ENCODE measurements around the gene DGKD.

DGKD gene

GRCh38 chr2:233424154-233424951, 70.1 kb downstream of the DGKD start:
- Histone ChIP-seq H3K9me3 (ENCODE audit: insufficient read depth, low read length) (peaks cover 16% of the 10 kb centered on the region), H3K27me3 (ENCODE audit: insufficient read depth, insufficient read length) (no peaks in the 10 kb centered on the region), H3K36me3 (ENCODE audit: insufficient read depth, insufficient read length, low read length) (no peaks in the 10 kb centered on the region), H3K4me3 (ENCODE audit: insufficient read length, low read depth) (no peak overlapping the region), H3K4me1 (ENCODE audit: insufficient read depth, insufficient read length) (peaks cover 2% of the 10 kb centered on the region), H3K9ac (ENCODE audit: insufficient read length, low read depth) (no peak overlapping the region)
- DNase-seq (ENCODE audit: low read depth, low spot score) = no peak
- TF ChIP-seq ZNF274 (IDR thresholded peaks at IDR 0.05; ENCODE audit: low read depth, low read length) (no peak), YY1 (IDR thresholded peaks at IDR 0.05; ENCODE audit: insufficient read depth, insufficient read length) (no peak), SUZ12 (IDR thresholded peaks at IDR 0.05; ENCODE audit: extremely low read depth, insufficient read depth, insufficient read length) (no peak)

DNA sequence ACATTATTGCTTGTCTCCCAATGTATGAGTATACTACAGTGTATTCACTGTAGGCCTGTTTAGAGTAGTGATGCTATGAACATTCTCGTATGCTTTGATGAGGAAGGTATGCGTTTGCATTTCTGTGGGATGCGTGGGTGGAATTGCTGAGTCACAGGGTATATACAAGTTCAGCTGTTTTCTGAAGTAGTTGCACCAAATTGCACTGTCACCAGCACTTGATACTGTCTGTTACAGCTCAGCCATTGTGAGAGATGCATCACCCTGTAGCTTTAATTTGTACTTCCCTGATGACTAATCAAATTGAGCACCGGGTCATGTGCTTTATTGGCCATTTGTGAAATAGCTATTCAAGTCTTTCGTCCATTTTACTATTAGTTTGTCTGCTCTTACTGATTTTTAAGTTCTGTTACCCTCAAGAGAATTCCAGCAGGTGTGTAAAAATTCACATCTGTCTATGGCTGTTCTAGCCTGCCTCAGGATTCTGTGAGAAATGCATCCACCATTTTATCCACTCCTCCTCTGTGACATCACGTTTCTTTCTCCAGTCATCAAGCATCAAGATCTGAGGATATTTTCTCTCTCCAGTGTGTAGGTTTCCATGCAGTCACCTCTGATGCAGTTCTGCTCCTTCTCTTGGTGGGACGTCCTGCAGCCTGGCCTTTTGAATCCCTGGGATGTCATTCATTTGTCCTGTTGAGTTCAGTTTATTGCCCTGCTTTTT, 72.5 kb downstream of the DGKD start:
- no peak for DNase-seq (ENCODE audit: low read depth, low spot score)
- TF ChIP-seq SUZ12 (IDR thresholded peaks at IDR 0.05; ENCODE audit: extremely low read depth, insufficient read depth, insufficient read length) (no peak), YY1 (IDR thresholded peaks at IDR 0.05; ENCODE audit: insufficient read depth, insufficient read length) (no peak), ZNF274 (IDR thresholded peaks at IDR 0.05; ENCODE audit: low read depth, low read length) (no peak)

DNA sequence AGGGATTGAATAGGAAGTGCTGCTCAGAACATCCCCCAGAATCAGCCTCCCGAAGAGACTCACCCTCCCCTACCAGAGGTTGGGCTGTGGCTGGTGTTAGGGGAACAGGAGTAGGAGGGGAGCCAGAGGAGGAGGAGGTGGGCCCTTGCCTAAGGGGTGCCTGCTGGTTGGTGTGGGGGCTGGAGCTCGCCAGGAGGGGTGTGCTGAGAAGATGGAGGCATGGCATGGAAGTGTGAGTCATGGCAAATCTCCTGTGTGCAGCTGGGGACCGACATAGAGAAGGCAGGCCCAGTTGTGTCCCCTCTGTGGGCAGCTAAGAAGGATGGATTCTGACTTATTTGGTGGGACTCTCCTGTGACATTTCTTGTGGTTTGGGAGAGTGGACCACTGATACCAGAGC, 73.7 kb downstream of the DGKD start:
- Histone ChIP-seq H3K36me3 (ENCODE audit: insufficient read depth, insufficient read length, low read length) (no peaks in the 10 kb centered on the region), H3K4me1 (ENCODE audit: insufficient read depth, insufficient read length) (no peaks in the 10 kb centered on the region), H3K27me3 (ENCODE audit: insufficient read depth, insufficient read length) (no peaks in the 10 kb centered on the region), H3K9me3 (ENCODE audit: insufficient read depth, low read length) (peaks cover 16% of the 10 kb centered on the region), H3K9ac (ENCODE audit: insufficient read length, low read depth) (no peak overlapping the region), H3K4me3 (ENCODE audit: insufficient read length, low read depth) (no peak overlapping the region)
- no peak for DNase-seq (ENCODE audit: low read depth, low spot score)
- TF ChIP-seq SUZ12 (IDR thresholded peaks at IDR 0.05; ENCODE audit: extremely low read depth, insufficient read depth, insufficient read length) (no peak), ZNF274 (IDR thresholded peaks at IDR 0.05; ENCODE audit: low read depth, low read length) (no peak), YY1 (IDR thresholded peaks at IDR 0.05; ENCODE audit: insufficient read depth, insufficient read length) (no peak)

More for the DNA sequence above, 72.5 kb downstream of the DGKD start:
- Histone ChIP-seq H3K9me3 (ENCODE audit: insufficient read depth, low read length) (peaks cover 16% of the 10 kb centered on the region), H3K27me3 (ENCODE audit: insufficient read depth, insufficient read length) (no peaks in the 10 kb centered on the region), H3K4me3 (ENCODE audit: insufficient read length, low read depth) (no peak overlapping the region), H3K4me1 (ENCODE audit: insufficient read depth, insufficient read length) (peaks cover 2% of the 10 kb centered on the region), H3K36me3 (ENCODE audit: insufficient read depth, insufficient read length, low read length) (no peaks in the 10 kb centered on the region), H3K9ac (ENCODE audit: insufficient read length, low read depth) (no peak overlapping the region)

DNA sequence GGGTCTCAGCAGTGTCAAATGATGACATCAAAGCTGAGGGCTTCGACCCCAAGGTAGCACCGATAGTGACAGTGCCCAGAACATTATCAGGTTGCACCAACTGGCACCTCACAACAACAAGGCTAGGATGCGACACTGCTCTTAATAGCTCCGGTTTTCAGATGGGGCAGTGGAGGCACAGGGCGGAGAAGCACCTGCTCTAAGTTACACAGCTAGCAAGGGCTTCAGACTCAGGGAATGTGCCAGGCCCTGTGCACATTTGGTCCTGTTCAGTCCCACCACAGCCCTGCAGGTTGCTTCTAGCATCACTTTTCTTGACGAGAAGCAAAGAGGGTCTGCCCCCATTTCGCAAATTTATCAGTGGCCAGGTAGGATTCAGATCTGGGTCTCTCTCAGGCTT, 74.1 kb downstream of the DGKD start:
- peaks cover 16% of the 10 kb centered on the region for H3K9me3 ChIP-seq (ENCODE audit: insufficient read depth, low read length)
- H3K4me3 ChIP-seq (ENCODE audit: insufficient read length, low read depth) = no peak overlapping the region
- no peaks in the 10 kb centered on the region for H3K36me3 ChIP-seq (ENCODE audit: insufficient read depth, insufficient read length, low read length)
- no peaks in the 10 kb centered on the region for H3K27me3 ChIP-seq (ENCODE audit: insufficient read depth, insufficient read length)
- no peak for DNase-seq (ENCODE audit: low read depth, low spot score)
- TF ChIP-seq YY1 (IDR thresholded peaks at IDR 0.05; ENCODE audit: insufficient read depth, insufficient read length) (no peak), SUZ12 (IDR thresholded peaks at IDR 0.05; ENCODE audit: extremely low read depth, insufficient read depth, insufficient read length) (no peak), ZNF274 (IDR thresholded peaks at IDR 0.05; ENCODE audit: low read depth, low read length) (no peak)
- H3K4me1 ChIP-seq (ENCODE audit: insufficient read depth, insufficient read length) = no peaks in the 10 kb centered on the region
- H3K9ac ChIP-seq (ENCODE audit: insufficient read length, low read depth) = no peak overlapping the region

DNA sequence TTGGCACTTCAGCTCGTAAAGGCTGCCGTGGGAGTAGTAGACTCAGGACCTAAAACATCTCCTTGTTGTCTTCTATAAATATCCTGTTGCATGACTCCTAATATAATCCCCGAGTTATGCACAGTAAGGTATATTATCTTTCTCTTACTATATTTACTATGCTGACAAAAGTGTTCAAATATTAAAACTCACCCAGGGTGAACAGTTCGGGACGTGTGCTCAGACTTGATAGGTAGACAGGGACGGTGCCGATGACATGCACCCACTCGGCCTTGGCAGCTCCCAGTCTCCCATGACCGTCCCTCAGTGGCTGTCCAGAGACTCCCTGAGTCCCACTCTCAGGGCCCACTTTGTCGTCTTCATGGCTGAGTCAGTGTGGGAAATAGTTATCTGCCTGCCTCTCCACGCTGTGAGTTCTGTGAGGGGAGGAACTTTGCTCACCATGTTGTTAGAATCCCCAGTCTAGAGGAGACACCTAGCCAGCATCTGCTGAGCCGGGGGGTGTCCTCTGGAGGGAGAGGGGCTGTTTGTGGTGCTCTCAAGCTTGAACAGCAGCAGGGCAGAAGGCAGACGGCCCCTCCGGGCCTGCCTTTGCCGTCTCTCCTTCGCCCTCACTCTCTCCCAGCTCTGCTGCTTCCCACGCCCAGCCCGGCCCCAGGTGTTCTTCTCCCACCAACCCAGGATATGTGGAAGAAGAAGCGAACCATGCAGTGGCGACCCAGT, 75.0 kb downstream of the DGKD start:
- H3K36me3 ChIP-seq (ENCODE audit: insufficient read depth, insufficient read length, low read length) = no peaks in the 10 kb centered on the region
- TF ChIP-seq SUZ12 (IDR thresholded peaks at IDR 0.05; ENCODE audit: extremely low read depth, insufficient read depth, insufficient read length) (no peak), ZNF274 (IDR thresholded peaks at IDR 0.05; ENCODE audit: low read depth, low read length) (no peak), YY1 (IDR thresholded peaks at IDR 0.05; ENCODE audit: insufficient read depth, insufficient read length) (no peak)
- H3K4me1 ChIP-seq (ENCODE audit: insufficient read depth, insufficient read length) = no peaks in the 10 kb centered on the region
- DNase-seq (ENCODE audit: low read depth, low spot score) = no peak
- H3K9ac ChIP-seq (ENCODE audit: insufficient read length, low read depth) = no peak overlapping the region
- no peaks in the 10 kb centered on the region for H3K27me3 ChIP-seq (ENCODE audit: insufficient read depth, insufficient read length)
- H3K4me3 ChIP-seq (ENCODE audit: insufficient read length, low read depth) = no peak overlapping the region
- H3K9me3 ChIP-seq (ENCODE audit: insufficient read depth, low read length) = peaks cover 16% of the 10 kb centered on the region

DNA sequence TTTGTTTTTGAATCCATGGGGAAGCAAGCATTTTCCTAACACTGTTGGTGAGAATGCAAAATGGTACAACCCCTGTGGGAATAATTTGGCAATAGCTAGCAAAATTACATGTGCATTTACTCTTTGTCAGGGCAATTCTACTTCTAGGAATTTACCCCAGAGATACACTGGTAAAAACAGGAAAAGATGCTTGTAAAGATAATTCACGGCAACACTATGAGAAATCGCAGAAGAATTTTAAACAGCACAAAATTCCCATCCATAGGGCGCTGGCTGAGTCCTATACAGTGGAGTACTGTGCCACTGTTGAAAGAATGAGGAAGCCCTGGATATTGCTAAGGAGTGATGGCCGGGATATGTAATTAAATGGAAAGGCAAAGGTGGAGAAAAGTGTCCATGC, 75.8 kb downstream of the DGKD start:
- no peak overlapping the region for H3K4me3 ChIP-seq (ENCODE audit: insufficient read length, low read depth)
- H3K4me1 ChIP-seq (ENCODE audit: insufficient read depth, insufficient read length) = no peaks in the 10 kb centered on the region
- no peak overlapping the region for H3K9ac ChIP-seq (ENCODE audit: insufficient read length, low read depth)
- TF ChIP-seq SUZ12 (IDR thresholded peaks at IDR 0.05; ENCODE audit: extremely low read depth, insufficient read depth, insufficient read length) (no peak), ZNF274 (IDR thresholded peaks at IDR 0.05; ENCODE audit: low read depth, low read length) (no peak), YY1 (IDR thresholded peaks at IDR 0.05; ENCODE audit: insufficient read depth, insufficient read length) (no peak)
- DNase-seq (ENCODE audit: low read depth, low spot score) = no peak
- no peaks in the 10 kb centered on the region for H3K27me3 ChIP-seq (ENCODE audit: insufficient read depth, insufficient read length)
- peaks cover 5% of the 10 kb centered on the region for H3K36me3 ChIP-seq (ENCODE audit: insufficient read depth, insufficient read length, low read length)
- H3K9me3 ChIP-seq (ENCODE audit: insufficient read depth, low read length) = peaks cover 16% of the 10 kb centered on the region

GRCh38 chr2:233430651-233431050, 76.4 kb downstream of the DGKD start:
- Histone ChIP-seq H3K36me3 (ENCODE audit: insufficient read depth, insufficient read length, low read length) (peaks cover 10% of the 10 kb centered on the region), H3K4me1 (ENCODE audit: insufficient read depth, insufficient read length) (no peaks in the 10 kb centered on the region), H3K9ac (ENCODE audit: insufficient read length, low read depth) (no peak overlapping the region)

More at GRCh38 chr2:233430651-233431050, 76.4 kb downstream of the DGKD start:
- Histone ChIP-seq H3K4me3 (ENCODE audit: insufficient read length, low read depth) (no peak overlapping the region), H3K27me3 (ENCODE audit: insufficient read depth, insufficient read length) (no peaks in the 10 kb centered on the region), H3K9me3 (ENCODE audit: insufficient read depth, low read length) (peaks cover 15% of the 10 kb centered on the region)
- TF ChIP-seq SUZ12 (IDR thresholded peaks at IDR 0.05; ENCODE audit: extremely low read depth, insufficient read depth, insufficient read length) (no peak), YY1 (IDR thresholded peaks at IDR 0.05; ENCODE audit: insufficient read depth, insufficient read length) (no peak), ZNF274 (IDR thresholded peaks at IDR 0.05; ENCODE audit: low read depth, low read length) (no peak)
- DNase-seq (ENCODE audit: low read depth, low spot score) = no peak

Measured in NT2/D1 (cell line).